Activated gamma-delta T cell treated with anti-CD3 and anti-CD28 coated beads, Interleukin-2, amount 50 U/mL, for 16 hours (primary cell): ENCODE results near the gene RNGTT.
"Not testable (repeated sequence)": the region's sequence is repeated elsewhere in the genome, so short reads cannot be mapped to it uniquely, and the experiment has no call there.

Experiments used
- DNase-seq: peaks from one replicate; pipeline ENCODE4 v3.0.0-alpha.2; 2020; ENCODE audit warnings: low read depth

The RNGTT gene

DNA sequence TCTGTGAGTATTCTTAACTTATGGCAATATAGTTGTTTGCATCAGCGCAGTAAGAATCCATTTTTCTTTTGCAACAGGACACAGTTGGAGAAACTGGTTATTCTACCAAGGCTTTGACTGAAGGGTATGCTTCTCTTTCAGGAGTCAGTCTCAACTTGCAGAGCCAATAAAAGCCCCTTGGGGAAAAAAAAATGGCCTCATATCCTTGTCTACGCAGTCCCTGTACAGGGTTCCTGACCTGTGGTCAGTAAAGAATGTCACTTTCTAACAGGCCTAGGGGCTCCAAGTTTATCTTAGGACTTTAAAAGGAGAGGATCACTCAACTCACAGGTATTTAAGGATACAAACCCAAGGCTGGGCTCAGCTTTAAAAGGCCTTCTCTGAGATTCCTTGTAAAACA lies 6.9 kb upstream of the RNGTT start:
- no peak for DNase-seq

DNA sequence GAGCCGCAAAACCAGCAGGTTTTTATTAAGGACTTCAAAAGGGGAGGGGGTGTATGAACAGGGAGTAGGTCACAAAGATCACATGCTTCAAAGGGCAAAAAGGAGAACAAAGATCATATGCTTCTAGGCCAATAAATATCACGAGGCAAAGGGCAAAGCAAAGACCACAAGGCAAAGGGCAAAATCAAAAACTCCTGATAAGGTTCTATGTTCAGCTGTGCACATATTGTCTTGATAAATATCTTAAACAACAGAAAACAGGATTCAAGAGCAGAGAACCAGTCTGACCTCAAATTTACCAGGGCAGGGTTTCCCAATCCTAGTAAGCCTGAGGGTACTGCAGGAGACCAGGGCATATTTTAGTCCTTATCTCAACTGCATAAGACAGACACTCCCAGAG lies 5.8 kb upstream of the RNGTT start:
- not testable (repeated sequence) for DNase-seq

DNA sequence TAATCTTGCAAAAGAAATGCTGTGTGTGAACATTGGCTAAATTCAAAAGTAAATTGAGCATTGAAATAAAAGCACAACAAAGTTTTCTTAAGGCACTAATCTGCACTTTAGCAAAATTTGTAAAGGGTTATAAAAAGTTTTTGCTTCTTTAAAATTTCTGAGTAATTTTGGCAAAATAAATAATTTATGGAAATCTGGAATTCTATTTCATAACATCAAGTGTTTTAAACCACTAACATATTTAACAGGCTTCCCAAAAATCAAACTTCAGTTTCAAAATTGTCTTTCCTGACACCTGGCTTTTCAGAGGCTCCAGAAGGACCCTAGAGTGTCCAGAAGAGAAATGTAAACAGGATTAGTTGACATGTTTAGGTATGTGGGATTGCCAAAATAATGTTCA lies 4.5 kb upstream of the RNGTT start:
- no peak for DNase-seq

DNA sequence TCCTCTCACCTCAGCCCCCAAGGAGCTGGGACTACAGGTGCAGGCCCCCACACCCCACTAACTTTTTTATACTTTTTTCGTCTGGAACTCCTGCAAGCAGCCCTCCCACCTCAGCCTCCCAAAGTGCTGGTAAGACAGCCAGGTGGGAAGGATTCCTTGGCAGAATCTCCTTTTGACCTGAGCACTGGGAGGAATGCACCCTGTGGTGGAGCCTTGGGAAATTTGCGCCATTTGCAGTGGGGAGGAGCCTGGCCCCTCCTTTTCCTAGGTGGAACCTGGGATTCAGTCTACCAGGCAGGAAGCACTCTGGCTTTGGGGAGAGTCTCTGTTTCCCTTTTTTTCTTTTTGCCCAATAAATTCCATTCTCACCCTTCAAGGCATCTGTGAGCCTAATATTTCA lies 2.3 kb upstream of the RNGTT start:
- DNase-seq, result no peak

DNA sequence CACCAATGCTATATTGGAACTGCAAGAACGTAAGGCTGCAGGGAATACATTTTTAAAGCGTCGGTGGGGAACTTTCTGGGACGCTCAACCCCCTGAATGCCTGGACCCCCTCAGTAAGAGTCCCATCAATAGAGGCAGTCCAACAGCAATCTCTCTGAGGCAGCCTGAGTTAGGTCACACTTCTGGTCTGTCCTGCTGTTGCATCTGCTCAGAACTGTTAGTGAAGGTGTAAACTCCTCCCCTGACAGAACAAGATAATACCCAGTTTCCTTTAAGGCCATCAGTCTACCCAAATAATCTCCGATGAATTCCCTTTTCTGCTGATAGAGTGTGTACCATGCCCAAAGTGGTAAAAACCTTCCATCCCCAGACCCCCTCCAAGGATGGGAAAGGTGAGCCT lies 1.1 kb upstream of the RNGTT start:
- DNase-seq, result no peak

DNA sequence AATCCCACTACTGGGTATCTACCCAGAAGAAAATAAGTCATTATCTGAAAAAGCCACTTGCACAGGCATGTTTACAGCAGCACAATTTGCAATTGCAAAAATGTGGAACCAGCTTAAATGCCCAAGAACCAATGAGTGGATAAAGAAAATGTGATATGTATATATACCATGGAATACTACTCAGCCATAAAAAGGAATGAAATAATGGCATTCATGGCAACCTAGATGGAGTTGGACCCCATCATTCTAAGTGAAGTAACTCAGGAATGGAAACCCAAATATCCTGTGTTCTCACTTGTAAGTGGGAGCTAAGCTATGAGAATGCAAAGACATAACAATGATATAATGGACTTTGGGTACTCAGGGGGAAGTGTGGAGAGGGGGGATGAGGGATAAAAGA lies 4.6 kb downstream of the RNGTT start:
- DNase-seq, result no peak

DNA sequence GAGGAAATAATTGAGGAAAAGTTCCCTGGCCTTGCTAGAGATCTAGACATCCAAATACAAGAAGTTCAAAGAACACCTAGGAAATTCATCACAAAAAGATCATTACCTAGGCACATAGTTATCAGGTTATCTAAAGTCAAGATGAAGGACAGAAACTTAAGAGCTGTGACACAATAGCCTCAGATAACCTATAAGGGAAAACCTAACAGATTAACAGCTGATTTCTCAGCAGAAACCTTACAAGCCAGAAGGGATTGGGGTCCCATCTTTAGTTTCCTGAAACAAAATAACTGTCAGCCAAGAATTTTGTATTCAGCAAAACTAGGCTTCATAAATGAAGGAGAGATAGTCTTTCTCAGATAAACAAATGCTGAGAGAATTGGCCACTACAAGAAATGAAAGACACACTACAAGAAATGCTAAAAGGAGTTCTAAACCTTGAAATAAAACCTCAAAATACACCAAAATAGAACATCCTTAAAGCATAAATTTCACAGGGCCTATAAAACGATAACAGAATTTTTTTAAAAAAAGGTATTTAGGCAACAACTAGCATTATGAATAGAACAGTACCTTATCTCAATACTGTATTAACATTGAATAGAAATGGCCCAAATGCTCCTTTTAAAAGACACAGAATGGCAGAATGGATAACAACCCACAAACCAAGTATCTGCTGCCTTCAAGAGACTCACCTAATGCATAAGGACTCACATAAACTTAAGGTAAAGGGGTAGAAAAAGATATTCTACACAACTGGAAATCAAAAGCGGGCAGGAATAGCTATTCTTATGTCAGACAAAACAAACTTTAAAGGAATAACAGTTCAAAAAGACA lies 9.7 kb downstream of the RNGTT start:
- no peak for DNase-seq

DNA sequence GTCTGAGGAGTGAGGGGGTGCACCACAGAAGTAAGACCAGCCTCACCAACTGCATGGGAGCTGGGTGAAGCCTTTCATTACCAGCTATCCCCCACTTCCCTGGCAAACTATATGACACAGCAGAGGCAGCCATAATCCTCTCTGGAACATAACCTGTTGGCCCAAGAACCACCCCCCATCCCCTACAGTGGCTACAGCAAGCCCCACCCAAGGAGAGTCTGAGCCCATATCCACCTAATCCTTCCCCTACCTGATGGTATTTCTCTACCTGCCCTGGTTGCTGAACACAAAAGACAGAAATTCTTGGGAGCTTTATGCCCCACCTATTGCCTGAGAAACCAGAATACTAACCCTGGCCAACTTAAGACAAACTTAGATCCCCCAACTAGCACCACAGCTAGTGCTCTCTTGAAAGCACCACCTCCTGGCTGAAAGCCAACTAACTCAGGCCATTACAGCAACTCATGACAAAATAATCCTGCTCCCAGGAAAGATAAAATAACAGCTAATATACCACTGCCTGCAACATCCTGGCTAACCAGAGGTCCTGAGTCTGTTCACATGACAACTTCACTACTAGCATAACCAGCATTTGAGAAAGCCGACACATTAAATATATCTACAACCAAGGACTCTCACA lies 11.2 kb downstream of the RNGTT start:
- DNase-seq, result no peak

DNA sequence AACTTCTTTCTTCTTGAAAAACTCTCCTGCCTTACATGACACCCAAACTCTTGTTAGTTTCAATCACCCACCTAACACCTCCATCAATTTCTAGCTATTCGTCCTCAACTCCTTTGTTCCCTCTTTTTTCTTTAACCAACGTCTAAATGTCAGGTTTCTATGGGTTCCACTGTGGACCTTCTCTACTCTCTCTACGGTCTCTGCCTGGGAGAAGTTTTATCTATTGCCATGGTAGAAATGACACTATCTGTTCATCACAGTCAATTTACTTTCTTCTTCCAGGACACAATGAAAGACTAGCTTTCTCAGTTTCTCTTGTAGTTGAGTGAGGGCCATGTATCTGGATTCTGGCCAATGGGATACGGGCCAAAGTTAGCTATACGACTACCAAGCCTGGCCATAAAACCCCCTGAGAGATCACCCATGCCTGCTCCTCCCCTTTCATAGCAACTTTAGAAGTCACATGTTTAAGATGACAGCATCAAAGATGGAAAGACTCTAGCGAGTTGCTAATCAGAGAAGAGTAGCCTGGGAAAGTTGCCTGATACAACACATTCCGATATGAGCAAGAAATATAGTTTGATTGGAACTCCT lies 17.9 kb downstream of the RNGTT start:
- DNase-seq, result no peak

DNA sequence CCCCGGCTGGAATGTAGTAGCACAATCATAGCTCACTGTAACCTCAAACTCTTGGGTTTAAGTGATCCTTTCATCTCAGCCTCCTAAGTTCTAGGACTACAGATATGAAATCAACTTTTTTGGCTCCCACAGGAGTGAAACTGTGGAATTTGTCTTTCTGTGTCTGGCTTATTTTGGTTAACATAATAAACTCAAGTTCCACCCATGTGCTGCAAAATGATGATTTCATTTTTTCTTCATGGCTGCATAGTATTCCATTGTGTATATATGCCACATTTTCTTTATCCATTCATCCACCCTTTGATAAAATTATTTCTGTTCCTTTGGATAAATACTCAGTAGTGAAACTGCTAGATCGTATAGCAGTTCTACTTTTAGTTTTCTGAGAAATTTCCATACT lies 29.9 kb downstream of the RNGTT start:
- DNase-seq, result no peak

DNA sequence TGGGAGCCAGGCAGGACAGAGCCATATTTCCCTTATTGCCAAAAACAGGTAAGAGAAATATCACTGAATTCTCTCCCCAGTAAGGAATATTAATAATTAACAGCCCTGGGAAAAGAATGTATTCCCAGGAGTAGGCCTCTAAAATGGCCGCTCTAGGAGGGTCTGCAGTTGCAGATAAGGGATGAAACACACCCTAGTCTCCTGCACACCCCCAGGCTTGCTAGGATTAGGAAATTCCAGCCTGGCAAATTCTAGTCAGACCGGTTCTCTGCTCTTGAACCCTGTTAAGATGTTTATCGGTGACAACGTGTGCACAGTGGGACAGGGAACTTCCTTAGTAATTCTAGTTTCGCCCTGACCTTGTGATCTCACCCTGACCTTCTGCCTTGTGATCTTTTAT lies 31.4 kb downstream of the RNGTT start:
- DNase-seq, result not testable (repeated sequence)

DNA sequence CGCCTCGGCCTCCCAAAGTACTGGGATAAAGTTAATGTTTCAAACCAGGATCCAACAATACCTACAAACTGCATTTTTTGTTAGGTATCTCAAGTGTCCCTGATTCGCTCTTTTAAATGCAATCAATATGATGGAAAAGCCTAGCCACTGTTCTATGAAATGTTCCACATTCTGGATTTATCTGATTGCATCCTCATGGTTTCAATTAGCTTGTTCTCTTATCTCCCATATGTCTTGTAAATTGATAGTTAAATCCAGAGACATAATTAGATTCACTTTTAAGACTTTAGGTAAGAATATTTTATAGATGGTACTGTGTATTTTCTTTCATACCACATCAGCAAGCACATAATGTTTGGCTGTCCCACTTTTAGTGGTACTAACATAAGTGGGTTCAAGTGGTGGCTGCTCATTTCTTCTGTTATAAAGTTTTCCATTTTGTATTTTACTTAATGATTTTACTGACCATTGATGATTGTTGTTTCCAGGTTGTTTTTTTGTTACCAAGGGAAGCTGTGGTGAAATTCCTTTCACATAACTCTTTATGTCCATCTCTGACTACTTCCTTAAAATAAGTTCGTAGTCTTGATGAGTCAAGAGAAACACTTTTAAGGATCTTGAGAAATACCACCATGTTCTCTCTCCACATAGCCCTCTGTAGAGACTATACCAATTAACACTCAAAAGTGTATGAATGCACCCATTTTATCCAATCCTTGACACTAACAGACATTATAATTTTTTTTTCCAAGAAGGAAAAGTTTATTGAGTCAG lies 40.5 kb downstream of the RNGTT start:
- DNase-seq, result no peak

DNA sequence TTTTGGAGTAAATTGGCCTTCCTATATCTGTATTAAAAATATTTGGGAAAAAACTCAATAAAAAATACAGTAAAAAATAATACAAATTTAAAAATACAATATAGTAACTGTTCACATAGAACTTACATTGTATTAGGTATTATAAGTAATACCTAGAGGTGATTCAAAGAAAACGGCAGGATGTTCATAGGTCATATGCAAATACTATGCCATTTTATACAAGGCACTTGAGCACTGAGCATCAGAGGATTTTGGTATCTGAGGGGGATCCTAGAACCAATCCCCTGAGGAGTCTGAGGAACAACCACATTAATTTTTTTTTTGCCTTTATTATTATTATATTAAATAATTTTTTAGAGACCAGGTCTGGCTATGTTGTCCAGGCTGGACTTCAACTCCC lies 41.7 kb downstream of the RNGTT start:
- DNase-seq, result no peak

DNA sequence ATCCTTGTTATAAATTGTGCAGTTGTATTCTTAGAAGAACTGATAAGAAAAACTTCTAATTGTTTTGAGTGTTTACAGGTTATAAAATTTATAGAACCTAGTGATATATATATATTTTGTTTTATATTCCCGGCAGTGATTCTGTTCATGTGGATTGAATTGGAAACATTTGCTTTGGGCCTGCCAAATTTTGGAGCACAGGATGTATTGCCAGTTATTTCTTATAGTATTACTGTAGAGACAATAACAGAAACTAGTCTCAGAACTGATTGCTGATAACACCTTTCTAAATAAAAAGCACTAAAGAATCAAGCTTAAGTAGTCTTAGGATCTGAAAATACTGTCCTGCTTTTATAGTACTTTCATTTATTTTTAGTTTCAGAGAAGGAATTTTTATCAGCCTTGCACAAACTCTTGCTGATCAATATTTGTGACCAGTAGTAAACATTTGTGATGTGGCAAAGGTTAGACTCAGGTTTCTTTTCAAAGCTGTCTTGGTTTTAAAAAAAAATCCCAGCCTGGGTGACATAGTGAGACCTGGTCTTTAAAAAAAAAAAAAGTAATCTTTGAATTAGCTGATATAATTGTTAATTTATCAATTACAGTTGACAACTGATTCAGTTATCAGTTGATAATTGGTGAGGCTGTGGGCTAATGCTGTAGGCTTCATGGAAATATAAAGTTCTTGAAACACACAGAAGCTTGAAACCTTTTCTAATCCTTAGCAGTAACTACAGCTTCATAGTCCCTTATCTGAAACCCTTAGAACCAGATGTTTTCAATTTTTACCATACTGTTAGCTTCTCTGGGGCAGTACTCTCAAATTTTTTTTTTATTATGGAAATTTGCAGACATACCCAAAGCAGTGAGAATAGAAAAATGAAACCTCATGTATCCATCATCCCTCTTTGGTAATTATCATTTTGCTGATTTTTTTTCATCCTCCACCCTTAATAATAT lies 42.4 kb downstream of the RNGTT start:
- no peak for DNase-seq

DNA sequence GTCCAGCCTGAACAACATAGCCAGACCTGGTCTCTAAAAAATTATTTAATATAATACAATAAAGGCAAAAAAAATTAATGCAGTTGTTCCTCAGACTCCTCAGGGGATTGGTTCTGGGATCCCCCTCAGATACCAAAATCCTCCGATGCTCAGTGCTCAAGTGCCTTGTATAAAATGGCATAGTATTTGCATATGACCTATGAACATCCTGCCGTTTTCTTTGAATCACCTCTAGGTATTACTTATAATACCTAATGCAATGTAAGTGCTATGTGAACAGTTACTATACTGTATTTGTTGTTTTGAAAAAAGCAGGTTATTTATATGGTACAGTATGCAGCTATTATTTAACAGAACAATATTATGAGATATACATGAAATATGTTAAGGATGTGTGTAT lies 43.3 kb downstream of the RNGTT start:
- no peak for DNase-seq

DNA sequence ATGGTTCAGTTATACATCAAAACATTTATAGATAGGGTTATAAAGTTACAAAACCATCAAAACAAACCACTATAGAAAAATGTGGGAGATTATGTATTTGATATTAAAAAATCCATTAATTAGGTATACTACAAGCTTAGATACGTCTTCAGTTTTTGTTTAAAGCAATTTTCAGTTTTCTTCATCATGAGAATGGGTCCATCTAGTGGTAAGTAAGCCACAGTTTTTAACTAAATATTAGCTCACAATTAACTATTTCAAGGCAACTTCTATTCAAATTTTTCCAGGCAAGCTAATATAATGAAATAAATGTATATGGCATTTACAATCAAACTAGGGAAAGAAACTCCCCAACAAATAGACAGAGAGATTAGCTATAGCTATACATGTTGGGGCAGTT lies 44.4 kb downstream of the RNGTT start:
- DNase-seq, result no peak

DNA sequence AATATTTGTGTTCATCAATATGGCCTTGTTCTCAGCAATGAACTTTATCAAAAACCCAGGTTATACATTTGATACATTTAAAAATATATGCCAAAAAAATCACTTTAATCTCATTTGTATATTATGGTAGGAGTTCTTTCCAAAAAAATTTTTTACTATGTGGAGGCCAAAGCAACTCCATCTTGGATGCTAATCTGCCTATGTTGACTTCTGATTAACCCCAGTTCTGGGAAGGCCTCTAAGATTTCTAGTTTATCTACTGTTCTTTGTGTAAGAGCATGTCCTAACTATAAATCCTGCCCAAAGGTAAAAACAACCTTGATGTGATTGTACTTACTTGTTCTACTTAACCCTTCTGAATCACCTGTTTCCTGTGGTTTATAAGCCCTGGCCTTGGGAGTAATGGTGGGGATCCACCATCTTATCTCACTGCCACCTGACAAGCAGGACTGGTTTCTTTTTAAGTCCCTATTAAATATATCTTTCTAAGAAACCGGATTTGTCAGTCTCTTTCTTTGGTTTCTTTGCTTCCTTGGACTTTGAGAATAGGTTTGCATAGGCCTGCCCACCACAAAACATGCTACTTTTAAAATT lies 46.7 kb downstream of the RNGTT start:
- no peak for DNase-seq

DNA sequence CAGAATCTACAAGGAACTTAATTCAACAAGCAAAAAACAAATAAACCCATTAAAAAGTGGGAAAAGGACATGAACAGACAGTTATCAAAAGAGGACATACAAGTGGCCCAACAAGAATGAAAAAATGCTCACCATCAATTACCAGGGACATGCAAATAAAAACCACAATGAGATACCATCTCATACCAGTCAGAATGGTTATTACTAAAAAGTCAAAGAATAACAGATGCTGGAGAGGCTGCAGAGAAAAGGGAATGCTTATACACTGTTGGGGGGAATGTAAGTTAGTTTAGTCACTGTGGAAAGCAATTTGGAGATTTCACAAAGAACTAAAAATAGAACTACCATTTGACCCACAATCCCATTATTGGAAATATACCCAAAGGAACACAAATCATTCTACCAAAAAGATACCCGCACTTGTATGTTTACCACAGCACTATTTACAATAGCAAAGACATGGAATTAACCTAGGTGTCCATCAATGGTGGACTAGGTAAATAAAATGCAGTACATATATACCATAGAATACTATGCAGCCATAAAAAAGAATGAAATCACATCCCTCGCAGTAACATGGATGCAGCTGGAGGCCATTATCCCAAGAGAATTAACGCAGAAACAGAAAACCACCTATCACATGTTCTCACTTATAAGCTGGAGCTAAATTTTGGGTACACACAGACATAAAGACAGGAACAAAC lies 48.4 kb downstream of the RNGTT start:
- DNase-seq, result no peak

DNA sequence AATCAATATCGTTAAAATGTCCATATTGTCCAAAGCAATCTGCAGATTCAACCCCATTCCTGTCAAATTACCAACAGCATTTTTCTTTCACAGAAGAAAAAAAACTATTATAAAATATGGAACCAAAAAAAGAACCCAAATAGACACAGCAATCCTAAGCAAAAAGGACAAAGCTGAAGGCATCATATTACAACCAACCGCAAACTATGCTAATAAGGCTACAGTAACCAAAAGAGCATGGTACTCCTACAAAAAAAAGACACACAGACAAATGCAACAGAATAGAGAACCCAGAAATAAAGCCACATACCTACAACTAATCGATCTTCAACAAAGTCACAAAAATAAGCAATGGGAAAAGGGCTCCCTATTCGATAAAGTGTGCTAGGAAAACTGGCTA lies 49.2 kb downstream of the RNGTT start:
- DNase-seq, result no peak

DNA sequence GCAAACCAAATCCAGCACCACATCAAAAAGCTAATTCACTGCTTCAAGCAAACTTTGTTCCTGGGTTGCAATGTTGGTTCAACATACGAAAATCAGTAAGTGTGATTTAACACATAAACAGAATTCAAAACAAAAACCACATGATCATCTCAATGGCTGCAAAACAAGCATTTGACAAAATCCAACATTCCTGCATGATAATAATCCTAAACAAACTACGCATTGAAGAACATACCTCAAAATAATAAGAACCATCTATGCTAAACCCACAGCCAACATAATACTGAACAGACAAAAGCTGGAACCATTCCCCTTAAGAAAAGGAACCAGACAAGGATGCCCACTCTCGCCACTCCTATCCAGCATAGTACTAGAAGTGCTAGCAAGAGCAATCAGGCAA lies 49.9 kb downstream of the RNGTT start:
- DNase-seq, result no peak
